ENCODE data around the gene OLFM3.

DNA sequence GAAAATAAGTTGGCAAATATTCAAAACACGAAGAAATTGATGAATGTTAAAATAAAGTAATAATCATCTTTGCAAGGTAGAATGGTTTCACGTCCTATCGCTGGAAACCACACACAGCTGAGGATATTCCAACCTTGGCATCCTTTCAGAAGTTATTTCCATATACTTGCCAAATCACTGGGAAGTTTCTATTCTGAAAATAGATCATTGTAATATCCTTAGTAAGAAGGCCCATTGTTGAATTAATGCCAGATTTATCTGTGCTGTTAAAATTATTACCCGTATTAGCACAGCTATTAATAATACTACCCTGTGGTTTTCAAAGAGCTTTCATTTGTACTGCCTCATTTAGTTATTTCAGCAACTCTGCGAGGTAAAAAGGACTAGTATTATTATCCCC is 81.1 kb downstream of the OLFM3 start:
- TF ChIP-seq, protein P1, sequence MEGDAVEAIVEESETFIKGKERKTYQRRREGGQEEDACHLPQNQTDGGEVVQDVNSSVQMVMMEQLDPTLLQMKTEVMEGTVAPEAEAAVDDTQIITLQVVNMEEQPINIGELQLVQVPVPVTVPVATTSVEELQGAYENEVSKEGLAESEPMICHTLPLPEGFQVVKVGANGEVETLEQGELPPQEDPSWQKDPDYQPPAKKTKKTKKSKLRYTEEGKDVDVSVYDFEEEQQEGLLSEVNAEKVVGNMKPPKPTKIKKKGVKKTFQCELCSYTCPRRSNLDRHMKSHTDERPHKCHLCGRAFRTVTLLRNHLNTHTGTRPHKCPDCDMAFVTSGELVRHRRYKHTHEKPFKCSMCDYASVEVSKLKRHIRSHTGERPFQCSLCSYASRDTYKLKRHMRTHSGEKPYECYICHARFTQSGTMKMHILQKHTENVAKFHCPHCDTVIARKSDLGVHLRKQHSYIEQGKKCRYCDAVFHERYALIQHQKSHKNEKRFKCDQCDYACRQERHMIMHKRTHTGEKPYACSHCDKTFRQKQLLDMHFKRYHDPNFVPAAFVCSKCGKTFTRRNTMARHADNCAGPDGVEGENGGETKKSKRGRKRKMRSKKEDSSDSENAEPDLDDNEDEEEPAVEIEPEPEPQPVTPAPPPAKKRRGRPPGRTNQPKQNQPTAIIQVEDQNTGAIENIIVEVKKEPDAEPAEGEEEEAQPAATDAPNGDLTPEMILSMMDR (conservative IDR thresholded peaks at IDR 0.05) = no peak
- TF ChIP-seq ZFX (IDR thresholded peaks at IDR 0.05) = no peak

Measured in C4-2B (cell line).